ENCODE results near the gene CDKAL1.

CDKAL1 gene

DNA sequence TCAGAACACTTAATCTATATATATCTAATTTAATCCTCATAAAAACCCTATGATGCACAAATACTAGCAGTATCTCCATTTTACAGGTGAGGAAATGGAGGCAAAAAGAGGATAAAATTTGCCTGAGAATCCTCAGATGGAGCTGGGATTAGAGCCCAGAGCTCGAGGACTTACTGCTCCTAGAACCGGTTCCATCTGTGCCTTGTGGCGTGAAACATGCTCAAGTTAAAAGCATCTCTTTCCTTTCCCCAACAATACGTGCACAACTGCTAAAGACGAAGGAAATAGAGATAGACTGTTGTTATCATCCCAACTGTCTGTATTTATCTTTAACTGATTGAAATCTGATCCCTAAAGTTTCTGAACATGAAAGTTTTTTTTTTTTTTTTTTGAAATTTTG, 691.7 kb downstream of the CDKAL1 start:
- TF ChIP-seq RARB (CRISPR knock-in tag; IDR thresholded peaks at IDR 0.05) (no peak), ZFP30 (CRISPR knock-in tag; IDR thresholded peaks at IDR 0.05) (no peak), ISL1 (CRISPR knock-in tag; IDR thresholded peaks at IDR 0.05) (no peak), GLIS3 (CRISPR knock-in tag; IDR thresholded peaks at IDR 0.05) (no peak), PPARA (CRISPR knock-in tag; IDR thresholded peaks at IDR 0.05; ENCODE audit: borderline replicate concordance) (no peak), TCF4 (CRISPR knock-in tag; IDR thresholded peaks at IDR 0.05; ENCODE audit: borderline replicate concordance) (no peak), ZNF70 (CRISPR knock-in tag; IDR thresholded peaks at IDR 0.05) (no peak), ZNF8 (CRISPR knock-in tag; IDR thresholded peaks at IDR 0.05) (no peak), ZNF565 (CRISPR knock-in tag; conservative IDR thresholded peaks at IDR 0.05; ENCODE audit: low read depth) (no peak), SNAI2 (CRISPR knock-in tag; IDR thresholded peaks at IDR 0.05) (no peak), CSDC2 (CRISPR knock-in tag; IDR thresholded peaks at IDR 0.05) (no peak), ARNTL (CRISPR knock-in tag; IDR thresholded peaks at IDR 0.05; ENCODE audit: borderline replicate concordance, low read depth) (no peak), ZFP3 (CRISPR knock-in tag; IDR thresholded peaks at IDR 0.05) (no peak), OSR1 (CRISPR knock-in tag; IDR thresholded peaks at IDR 0.05) (no peak)
- TF ChIP-seq, protein P1, sequence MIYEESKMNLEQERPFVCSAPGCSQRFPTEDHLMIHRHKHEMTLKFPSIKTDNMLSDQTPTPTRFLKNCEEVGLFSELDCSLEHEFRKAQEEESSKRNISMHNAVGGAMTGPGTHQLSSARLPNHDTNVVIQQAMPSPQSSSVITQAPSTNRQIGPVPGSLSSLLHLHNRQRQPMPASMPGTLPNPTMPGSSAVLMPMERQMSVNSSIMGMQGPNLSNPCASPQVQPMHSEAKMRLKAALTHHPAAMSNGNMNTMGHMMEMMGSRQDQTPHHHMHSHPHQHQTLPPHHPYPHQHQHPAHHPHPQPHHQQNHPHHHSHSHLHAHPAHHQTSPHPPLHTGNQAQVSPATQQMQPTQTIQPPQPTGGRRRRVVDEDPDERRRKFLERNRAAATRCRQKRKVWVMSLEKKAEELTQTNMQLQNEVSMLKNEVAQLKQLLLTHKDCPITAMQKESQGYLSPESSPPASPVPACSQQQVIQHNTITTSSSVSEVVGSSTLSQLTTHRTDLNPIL (CRISPR knock-in tag; IDR thresholded peaks at IDR 0.05; ENCODE audit: low read depth) = no peak
- TF ChIP-seq, protein P2, sequence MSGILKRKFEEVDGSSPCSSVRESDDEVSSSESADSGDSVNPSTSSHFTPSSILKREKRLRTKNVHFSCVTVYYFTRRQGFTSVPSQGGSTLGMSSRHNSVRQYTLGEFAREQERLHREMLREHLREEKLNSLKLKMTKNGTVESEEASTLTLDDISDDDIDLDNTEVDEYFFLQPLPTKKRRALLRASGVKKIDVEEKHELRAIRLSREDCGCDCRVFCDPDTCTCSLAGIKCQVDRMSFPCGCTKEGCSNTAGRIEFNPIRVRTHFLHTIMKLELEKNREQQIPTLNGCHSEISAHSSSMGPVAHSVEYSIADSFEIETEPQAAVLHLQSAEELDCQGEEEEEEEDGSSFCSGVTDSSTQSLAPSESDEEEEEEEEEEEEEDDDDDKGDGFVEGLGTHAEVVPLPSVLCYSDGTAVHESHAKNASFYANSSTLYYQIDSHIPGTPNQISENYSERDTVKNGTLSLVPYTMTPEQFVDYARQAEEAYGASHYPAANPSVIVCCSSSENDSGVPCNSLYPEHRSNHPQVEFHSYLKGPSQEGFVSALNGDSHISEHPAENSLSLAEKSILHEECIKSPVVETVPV (CRISPR knock-in tag; IDR thresholded peaks at IDR 0.05) = no peak
- TF ChIP-seq, protein P3, sequence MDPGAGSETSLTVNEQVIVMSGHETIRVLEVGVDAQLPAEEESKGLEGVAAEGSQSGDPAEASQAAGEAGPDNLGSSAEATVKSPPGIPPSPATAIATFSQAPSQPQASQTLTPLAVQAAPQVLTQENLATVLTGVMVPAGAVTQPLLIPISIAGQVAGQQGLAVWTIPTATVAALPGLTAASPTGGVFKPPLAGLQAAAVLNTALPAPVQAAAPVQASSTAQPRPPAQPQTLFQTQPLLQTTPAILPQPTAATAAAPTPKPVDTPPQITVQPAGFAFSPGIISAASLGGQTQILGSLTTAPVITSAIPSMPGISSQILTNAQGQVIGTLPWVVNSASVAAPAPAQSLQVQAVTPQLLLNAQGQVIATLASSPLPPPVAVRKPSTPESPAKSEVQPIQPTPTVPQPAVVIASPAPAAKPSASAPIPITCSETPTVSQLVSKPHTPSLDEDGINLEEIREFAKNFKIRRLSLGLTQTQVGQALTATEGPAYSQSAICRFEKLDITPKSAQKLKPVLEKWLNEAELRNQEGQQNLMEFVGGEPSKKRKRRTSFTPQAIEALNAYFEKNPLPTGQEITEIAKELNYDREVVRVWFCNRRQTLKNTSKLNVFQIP (CRISPR knock-in tag; IDR thresholded peaks at IDR 0.05; ENCODE audit: borderline replicate concordance, low read depth) = no peak
- TF ChIP-seq, protein P4, sequence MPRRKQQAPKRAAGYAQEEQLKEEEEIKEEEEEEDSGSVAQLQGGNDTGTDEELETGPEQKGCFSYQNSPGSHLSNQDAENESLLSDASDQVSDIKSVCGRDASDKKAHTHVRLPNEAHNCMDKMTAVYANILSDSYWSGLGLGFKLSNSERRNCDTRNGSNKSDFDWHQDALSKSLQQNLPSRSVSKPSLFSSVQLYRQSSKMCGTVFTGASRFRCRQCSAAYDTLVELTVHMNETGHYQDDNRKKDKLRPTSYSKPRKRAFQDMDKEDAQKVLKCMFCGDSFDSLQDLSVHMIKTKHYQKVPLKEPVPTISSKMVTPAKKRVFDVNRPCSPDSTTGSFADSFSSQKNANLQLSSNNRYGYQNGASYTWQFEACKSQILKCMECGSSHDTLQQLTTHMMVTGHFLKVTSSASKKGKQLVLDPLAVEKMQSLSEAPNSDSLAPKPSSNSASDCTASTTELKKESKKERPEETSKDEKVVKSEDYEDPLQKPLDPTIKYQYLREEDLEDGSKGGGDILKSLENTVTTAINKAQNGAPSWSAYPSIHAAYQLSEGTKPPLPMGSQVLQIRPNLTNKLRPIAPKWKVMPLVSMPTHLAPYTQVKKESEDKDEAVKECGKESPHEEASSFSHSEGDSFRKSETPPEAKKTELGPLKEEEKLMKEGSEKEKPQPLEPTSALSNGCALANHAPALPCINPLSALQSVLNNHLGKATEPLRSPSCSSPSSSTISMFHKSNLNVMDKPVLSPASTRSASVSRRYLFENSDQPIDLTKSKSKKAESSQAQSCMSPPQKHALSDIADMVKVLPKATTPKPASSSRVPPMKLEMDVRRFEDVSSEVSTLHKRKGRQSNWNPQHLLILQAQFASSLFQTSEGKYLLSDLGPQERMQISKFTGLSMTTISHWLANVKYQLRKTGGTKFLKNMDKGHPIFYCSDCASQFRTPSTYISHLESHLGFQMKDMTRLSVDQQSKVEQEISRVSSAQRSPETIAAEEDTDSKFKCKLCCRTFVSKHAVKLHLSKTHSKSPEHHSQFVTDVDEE (CRISPR knock-in tag; IDR thresholded peaks at IDR 0.05) = no peak
- TF ChIP-seq, protein P5, sequence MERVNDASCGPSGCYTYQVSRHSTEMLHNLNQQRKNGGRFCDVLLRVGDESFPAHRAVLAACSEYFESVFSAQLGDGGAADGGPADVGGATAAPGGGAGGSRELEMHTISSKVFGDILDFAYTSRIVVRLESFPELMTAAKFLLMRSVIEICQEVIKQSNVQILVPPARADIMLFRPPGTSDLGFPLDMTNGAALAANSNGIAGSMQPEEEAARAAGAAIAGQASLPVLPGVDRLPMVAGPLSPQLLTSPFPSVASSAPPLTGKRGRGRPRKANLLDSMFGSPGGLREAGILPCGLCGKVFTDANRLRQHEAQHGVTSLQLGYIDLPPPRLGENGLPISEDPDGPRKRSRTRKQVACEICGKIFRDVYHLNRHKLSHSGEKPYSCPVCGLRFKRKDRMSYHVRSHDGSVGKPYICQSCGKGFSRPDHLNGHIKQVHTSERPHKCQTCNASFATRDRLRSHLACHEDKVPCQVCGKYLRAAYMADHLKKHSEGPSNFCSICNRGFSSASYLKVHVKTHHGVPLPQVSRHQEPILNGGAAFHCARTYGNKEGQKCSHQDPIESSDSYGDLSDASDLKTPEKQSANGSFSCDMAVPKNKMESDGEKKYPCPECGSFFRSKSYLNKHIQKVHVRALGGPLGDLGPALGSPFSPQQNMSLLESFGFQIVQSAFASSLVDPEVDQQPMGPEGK (CRISPR knock-in tag; IDR thresholded peaks at IDR 0.05; ENCODE audit: borderline replicate concordance) = no peak
- ATAC-seq = no peak

DNA sequence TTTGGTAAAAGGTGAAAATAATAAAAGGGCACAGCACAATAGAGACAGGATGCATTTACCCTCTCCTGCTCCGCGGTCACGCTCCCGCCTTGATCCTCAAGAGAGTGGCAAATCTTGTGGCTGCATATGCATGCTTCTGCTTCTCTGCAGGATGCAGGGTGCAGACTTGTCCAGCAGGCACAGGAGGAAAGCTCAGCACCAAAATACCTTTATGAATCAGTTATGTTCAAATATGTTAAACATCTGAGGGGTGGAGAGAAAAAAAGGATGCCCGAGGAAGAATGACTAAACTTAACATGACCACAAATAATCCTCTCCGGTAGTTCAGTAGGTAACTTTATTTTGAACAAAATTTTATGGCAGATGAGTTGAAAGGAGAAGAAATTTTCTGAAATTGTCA, 693.2 kb downstream of the CDKAL1 start:
- ATAC-seq = peak; percentile 47; the same call in 2 of the 3 replicates

More for the DNA sequence above, 693.2 kb downstream of the CDKAL1 start:
- TF ChIP-seq ZC3H10 (CRISPR knock-in tag; IDR thresholded peaks at IDR 0.05) = no peak
- no peak for TF ChIP-seq ZNF8 (CRISPR knock-in tag; IDR thresholded peaks at IDR 0.05)
- TF ChIP-seq PPARA (CRISPR knock-in tag; IDR thresholded peaks at IDR 0.05; ENCODE audit: borderline replicate concordance) = no peak
- TF ChIP-seq CSDC2 (CRISPR knock-in tag; IDR thresholded peaks at IDR 0.05) = no peak
- TF ChIP-seq SNAI2 (CRISPR knock-in tag; IDR thresholded peaks at IDR 0.05) = no peak
- TF ChIP-seq ARNTL (CRISPR knock-in tag; IDR thresholded peaks at IDR 0.05; ENCODE audit: borderline replicate concordance, low read depth) = no peak
- TF ChIP-seq TCF4 (CRISPR knock-in tag; IDR thresholded peaks at IDR 0.05; ENCODE audit: borderline replicate concordance) = no peak
- no peak for TF ChIP-seq ISL1 (CRISPR knock-in tag; IDR thresholded peaks at IDR 0.05)
- TF ChIP-seq, protein P1 (CRISPR knock-in tag; IDR thresholded peaks at IDR 0.05; ENCODE audit: low read depth) = no peak

Data from SK-N-SH treated with all-trans-retinoic acid at 6 μM for 48 hours (cell line).